NCI-H1105 (cell line): ENCODE measurements around the gene C10orf62.

Source experiments
- DNase-seq: peaks from one replicate; lab custom pipeline; 2025; lab: John Stamatoyannopoulos, UW

The C10orf62 gene

GRCh38 chr10:97584798-97585438 lies 4.6 kb upstream of the C10orf62 start:
- no peak for DNase-seq

- no peak for DNase-seq
These were observed 4.1 kb upstream of the C10orf62 start for GRCh38 chr10:97585439-97585811.

GRCh38 chr10:97587183-97587582 lies 2.3 kb upstream of the C10orf62 start:
- DNase-seq: no peak

GRCh38 chr10:97590082-97590747 lies 694 bp downstream of the C10orf62 start:
- no peak for DNase-seq

DNA sequence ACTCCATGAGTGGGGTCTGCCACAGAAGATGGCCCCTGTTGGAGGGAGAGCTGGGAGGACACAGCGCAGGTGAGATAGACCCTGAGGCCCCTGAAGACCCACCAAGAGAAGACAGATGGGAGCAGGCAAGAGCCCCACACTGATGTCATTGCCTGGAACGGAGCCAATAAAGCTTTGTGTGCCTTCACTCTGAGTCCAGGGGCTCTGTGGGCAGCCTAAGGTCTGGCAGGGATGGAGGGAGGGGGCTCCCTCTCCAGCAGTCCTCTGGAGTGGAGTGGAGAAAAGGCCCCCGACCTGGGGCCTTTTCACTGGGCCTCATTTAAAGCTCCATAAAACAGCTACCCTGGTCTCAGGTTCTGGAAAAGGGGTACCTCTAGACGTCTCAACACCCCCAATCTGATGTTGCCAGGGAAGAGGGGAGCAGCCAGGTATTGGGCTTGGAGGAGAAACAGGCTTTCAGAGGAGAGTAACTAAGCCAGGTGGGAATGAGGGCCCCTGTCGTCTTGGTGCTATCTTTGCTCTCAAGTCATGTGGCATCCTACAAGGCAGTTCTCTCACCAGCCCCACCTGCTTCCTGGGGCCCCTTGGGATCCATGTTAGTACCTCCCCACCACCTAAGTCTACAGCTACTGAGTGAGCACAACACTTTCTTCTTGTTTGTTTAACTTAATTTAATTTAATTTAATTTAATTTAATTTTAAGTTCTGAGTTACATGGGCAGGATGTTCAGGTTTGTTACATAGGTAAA lies 1.4 kb downstream of the C10orf62 start:
- DNase-seq: no peak

DNA sequence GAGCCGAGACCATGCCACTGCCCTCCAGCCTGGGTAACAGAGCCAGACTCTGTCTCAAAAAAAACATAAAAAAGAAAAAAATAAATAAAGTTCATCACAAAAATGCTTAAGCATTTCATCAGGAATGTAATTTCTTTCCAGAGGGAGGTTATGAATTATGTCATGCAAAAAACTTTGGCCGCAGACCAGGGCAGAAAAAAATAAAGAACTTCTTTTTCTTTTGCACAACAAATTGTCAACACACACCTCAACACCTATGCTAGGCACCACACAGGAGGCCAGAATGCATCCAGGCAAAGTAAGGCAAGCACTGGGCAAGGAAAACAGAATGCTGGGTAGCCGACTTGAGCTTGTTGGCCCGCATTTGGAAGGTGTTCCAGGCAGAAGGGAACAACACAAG lies 3.9 kb downstream of the C10orf62 start:
- DNase-seq: no peak

DNA sequence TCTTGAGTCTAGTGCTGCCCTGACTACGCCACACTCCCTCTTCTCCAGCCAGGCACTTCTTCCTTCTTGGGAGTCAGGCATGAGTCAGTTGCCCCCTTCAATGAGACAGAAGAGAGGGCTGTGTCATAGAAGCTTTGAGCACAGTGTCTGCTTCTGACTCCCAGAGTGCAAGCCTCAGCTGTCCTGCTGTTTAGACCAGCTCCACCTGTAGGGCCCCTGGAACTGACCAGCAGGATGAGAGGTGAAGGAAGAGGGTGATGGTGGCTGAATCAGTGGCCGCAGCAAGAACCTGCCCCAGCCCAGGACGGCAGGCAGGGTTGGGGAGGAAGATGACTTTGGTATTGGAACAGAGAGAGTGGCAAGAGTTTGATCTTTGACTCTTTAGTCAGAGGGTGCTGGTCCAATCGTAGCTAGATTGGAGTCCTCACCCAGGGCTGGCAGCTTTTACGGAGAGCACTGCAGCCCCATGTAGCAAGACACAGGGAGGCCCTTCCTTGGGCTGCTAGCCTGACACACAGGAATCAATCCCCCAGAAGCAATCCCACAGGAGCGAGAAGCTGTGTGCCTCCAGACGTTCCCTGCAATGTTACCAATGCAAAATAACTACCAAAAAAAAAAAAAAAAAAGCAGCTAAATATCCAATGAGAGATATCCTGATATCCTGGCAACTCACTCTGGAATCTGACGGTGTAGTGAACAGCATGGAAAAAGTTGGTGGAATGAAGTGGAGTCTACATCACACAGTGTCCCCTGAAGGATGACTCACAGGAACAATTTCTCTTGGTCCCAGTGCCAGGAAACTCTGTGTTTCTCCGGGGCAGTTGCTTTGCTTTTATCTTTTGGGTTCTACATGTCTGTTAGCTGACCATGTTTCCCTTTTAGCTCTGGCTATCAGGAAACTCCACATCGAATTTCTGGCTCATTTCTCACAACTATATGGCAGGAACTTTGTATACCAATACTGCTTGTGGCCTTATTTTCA lies 6.9 kb downstream of the C10orf62 start:
- no peak for DNase-seq

DNA sequence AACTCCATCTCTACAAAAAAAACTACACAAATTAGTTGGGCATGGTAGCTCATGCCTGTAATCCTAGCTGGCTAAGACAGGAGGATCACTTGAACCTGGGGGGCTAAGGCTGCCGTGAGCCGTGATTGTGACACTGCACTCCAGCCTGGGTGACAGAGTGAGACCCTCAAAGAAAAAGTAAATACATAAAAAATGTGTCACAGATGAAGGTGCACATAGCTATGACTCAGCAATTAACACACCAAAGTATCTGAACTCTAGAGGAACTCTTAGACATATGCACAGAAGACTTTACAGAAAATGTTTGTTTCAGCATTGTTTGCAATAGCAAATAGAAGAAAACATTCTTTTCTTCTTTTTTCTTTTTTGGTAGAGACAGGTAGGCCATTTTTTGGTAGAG lies 8.3 kb downstream of the C10orf62 start:
- no peak for DNase-seq

DNA sequence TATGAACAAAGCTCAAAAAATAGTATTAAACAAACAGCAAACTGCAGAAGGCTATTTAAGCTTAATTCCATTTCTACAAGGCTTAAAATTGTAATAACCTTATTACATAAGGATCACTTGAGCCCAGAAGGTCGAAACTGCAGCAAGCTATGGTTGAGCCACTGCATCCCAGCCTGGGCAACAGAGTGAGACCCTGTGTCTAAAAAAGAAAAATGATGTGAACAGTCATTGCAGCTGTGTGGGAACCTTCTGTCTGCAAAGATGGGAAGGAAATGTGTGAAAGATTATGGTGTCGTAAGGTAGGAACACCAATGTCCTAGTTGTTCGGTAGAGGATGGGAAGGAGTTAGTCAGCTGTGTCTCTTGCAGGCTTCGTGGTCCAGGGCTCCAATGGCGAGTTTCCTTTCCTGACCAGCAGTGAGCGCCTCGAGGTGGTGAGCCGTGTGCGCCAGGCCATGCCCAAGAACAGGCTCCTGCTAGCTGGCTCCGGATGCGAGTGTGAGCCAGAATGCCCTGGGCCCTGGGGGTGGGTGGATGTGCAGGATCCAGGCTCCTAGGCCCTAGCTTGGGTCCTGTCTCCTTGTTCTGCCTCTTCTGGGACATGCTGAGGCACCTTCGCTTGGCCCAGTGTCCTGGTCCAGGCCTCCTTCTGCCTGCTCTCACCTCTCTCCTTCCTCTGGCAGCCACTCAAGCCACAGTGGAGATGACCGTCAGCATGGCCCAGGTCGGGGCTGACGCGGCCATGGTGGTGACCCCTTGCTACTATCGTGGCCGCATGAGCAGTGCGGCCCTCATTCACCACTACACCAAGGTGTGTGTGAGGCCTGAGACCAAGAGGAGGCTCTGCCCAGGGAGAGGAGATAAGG lies 9.1 kb downstream of the C10orf62 start:
- no peak for DNase-seq

DNA sequence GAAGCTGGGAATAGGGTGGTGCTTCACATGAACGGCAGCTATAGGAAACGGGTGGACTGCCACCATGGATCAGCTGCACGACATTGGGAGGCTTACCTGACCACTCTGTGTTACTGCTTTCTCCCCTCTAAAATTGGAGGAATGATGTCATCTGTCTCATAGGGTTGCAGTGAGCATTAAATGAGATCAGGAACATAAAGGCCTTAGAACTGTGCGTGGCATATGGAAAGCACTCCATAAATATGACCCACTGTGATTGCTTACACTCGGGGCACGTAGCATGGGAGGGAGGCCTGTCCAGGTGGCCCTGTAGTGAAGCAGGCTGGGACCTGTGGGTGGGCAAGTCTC lies 9.7 kb downstream of the C10orf62 start:
- DNase-seq: no peak

DNA sequence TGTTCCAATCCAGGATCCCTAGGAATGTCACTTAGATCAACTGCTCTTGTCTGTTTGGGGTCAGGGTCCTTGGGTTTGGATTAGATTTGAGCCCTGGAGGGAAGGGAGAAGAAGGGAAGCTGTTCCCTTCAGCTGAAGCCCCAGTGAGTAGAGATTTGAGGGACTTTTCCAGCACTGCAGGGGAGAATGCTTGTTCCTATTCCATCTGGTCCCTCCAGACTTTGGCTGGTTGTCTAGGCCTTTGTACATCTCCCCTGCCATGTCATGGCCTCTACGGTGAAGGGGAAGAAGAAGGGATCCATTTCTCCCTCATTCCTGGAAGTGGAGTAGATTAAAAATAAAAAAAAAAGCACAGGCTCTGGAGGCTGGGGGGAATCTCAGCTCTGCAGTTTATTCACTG lies 11.1 kb downstream of the C10orf62 start:
- DNase-seq: no peak

DNA sequence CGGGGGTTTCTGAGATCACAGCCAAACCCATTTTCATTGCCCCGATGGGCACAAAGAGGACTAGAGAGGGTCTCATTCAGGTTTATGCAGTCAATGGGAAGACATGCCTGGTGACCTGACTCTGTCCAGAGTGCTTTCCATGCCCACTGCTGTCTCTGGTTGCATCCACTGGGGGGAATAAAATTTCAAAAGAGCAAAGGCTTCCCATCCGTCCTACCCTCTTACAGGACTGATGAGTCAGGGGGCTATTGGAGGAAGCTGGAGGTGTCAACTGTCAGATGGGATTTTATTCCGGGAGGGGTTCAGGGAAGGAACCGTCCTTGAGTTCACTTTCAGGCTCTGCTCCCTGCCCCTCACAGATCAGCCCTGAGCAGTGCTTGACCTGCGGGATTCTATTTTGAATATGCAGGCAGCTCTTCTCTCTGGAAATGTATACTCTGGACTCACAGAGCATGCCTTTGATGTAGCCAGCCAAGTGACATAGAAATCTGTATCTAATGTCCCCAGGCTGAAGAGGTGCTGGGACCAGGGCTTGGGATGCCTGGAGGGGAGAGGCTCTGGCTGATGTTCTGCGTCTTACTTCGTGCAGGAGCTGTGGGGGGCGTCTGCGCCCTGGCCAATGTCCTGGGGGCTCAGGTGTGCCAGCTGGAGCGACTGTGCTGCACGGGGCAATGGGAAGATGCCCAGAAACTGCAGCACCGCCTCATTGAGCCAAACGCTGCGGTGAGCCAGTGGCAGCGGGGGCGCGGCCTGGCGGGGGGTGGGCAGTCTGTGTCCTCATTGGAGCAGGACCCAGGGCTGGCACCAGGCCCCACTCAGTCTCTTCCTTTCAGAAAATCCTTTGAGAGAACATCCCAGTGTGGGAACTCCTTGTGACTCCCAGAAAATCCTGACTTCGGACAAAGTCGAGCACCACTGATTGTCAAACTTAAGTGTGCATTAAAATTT lies 12.0 kb downstream of the C10orf62 start:
- DNase-seq: no peak

GRCh38 chr10:97607095-97607636 lies 17.6 kb downstream of the C10orf62 start:
- DNase-seq: no peak

DNA sequence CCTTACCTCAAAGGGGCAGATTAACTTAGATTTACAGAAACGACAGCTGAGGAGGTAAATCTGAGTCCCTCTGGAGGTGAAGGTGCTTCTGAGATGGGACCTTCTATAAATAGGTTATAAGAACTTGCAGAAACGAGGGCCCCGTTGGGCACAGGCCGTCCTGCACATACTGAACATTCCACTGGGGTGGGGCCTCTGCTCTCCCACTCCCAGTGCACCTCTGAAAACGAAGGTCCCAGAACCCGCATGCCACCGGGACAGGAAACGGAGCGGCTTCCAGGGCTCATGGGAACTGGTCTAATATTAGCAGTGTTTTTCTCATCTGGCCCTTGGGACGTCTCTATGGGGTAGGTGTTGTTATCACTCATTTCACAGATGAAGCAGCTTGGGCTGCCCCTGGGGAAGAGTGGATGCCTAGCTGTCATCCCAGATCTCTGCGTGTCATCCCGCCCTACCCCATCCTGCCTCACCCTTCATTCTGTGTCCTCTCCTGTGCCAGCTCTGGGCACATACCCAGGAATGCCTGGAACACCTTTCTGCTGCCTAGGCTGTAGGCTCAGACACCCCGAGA lies 19.6 kb downstream of the C10orf62 start:
- DNase-seq: no peak

- no peak for DNase-seq
These were observed 22.0 kb downstream of the C10orf62 start for GRCh38 chr10:97611473-97611872.

- DNase-seq: no peak
These were observed 22.9 kb downstream of the C10orf62 start for GRCh38 chr10:97612386-97612785.

GRCh38 chr10:97618285-97618684 lies 28.8 kb downstream of the C10orf62 start:
- no peak for DNase-seq

GRCh38 chr10:97618733-97619132 lies 29.2 kb downstream of the C10orf62 start:
- DNase-seq: no peak

DNA sequence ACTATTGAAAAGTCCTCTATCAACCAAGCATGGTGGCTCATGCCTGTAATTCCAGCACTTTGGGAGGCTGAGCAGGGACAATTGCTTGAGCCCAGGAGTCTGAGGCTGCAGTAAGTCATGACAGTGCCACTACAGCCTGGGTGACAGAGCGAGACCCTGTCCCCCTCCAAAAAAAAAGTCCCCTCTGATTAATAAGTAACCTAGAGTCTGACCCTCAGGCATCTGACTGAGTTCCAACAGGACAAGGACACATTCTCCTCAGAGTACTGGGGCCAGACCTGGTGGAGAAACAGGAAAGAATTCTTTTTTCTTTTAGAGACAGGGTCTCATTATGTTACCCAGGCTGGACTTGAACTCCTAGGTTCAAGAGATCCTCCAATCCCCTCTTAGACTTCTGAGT lies 33.8 kb downstream of the C10orf62 start:
- no peak for DNase-seq
